ENCODE results near the gene GLMN.

DNA sequence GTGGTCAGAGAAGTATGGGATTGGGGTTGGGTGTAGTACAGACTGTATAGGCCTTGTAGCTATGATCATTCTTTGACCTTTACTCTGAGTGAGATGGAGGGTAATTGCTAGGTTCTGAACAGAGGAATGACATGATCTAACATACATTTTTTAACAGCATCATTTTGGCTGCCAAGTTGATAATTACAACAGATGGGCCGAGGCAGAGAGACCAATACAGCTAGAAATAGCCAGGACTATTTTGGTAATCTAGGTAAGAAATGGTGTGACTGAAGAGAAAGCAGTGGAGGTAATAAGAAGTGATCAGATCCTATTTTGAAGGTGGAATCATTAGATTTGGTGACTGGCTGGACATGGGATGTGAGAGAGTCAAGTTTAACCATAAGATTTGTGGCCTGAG is 43.6 kb upstream of the GLMN start:
- TF ChIP-seq, protein P1, sequence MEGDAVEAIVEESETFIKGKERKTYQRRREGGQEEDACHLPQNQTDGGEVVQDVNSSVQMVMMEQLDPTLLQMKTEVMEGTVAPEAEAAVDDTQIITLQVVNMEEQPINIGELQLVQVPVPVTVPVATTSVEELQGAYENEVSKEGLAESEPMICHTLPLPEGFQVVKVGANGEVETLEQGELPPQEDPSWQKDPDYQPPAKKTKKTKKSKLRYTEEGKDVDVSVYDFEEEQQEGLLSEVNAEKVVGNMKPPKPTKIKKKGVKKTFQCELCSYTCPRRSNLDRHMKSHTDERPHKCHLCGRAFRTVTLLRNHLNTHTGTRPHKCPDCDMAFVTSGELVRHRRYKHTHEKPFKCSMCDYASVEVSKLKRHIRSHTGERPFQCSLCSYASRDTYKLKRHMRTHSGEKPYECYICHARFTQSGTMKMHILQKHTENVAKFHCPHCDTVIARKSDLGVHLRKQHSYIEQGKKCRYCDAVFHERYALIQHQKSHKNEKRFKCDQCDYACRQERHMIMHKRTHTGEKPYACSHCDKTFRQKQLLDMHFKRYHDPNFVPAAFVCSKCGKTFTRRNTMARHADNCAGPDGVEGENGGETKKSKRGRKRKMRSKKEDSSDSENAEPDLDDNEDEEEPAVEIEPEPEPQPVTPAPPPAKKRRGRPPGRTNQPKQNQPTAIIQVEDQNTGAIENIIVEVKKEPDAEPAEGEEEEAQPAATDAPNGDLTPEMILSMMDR (IDR thresholded peaks at IDR 0.05), result no peak
- TF ChIP-seq EP300 (IDR thresholded peaks at IDR 0.05), result no peak

Data from ovary (tissue), 3 donors.